ENCODE measurements around the gene DACH1. TPM values are rescaled to one million over a fixed set of nuclear protein-coding genes. Genes with fewer than 3 reads are reported as not detected.

DACH1 gene
- total and polyA plus RNA-seq, 2 of the 8 experiments (the other 6 are each of a cell fraction or from before 2014, with no cell fraction given) = 0.12 to 0.67 TPM

DNA sequence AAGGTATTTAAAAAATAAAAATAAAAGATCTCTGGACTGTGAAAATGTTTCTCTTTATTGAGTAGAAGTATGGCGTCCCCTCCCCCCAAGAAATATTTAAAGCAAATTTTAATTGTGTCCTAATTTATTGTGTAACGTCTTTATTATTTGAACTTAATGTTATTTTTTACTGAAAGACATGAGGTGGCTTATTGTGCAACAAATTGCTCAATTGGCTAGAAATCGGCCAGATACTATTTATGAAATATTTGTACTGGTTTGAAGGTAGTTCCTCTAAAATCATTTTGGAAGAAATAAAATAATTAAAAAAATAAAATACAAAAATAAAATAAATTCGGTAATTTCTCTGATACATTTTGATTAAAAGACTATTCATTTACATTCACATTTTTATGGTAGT, 162.3 kb downstream of the DACH1 start:
- H3K4ac ChIP-seq (replicated peaks; ENCODE audit: insufficient read length, low read depth, low read length) = no peak overlapping the region
- CTCF ChIA-PET (ENCODE audit: partially characterized antibody) = no interaction called here
- H4K20me1 ChIP-seq (replicated peaks in 1 of 2; ENCODE audit: control insufficient read depth in 1 of 2, insufficient read depth in 2 of 2, low read length in 2 of 2) = no peaks in the 10 kb centered on the region
- no peak overlapping the region for H2BK5ac ChIP-seq (ENCODE audit: low read depth, low read length)
- no peaks in the 10 kb centered on the region for H3K27me3 ChIP-seq (replicated peaks in 1 of 4; ENCODE audit: control insufficient read depth in 3 of 4, extremely low read depth in 1 of 4, insufficient read depth in 3 of 4, low read length in 3 of 4)
- H3K36me3 ChIP-seq (ENCODE audit: control insufficient read depth in 2 of 4, insufficient read depth in 4 of 4, low read length in 3 of 4) = no peaks in the 10 kb centered on the region
- H2BK12ac ChIP-seq (ENCODE audit: low read depth, low read length) = no peak overlapping the region
- no peak overlapping the region for H3K27ac ChIP-seq (ENCODE audit: low read depth, low read length)
- FAIRE-seq (no peak), DNase-seq (ENCODE audit: low read depth in 1 of 2, low spot score in 2 of 2) (no peak)
- no peak overlapping the region for H2AFZ ChIP-seq (ENCODE audit: low read length)
- 95% methylated on average over 4 of the region's 4 CpGs; no CpG with 5 or more reads in 1 of the 2 experiments for WGBS, 2 experiments (ENCODE audit: extremely low coverage in 1 of 2, insufficient coverage in 1 of 2, insufficient read length in 1 of 2, insufficient replicate concordance in 2 of 2, low coverage in 1 of 2, low lambda C conversion rate in 2 of 2, missing lambda C conversion rate in 1 of 2)
- H3K4me3 ChIP-seq (ENCODE audit: extremely low read depth in 1 of 4, insufficient read depth in 2 of 4, low read depth in 3 of 4, low read length in 4 of 4) = no peak overlapping the region
- no peak overlapping the region for H3K18ac ChIP-seq (ENCODE audit: extremely low read depth, low read length)
- no peak overlapping the region for H4K8ac ChIP-seq (ENCODE audit: extremely low read depth, insufficient read depth, low read length)
- no peak overlapping the region for H3K56ac ChIP-seq (replicated peaks; ENCODE audit: insufficient read length, low read depth, low read length)
- no peak overlapping the region for H4K5ac ChIP-seq (ENCODE audit: insufficient read length, low read depth, low read length)
- H2BK20ac ChIP-seq (ENCODE audit: low read length) = no peak overlapping the region
- H3K23ac ChIP-seq (ENCODE audit: insufficient read length) = no peak overlapping the region
- H2AK5ac ChIP-seq (ENCODE audit: low read depth, low read length) = no peak overlapping the region
- no peak overlapping the region for H3K9ac ChIP-seq (replicated peaks in 1 of 4; ENCODE audit: extremely low read depth in 1 of 4, low read depth in 3 of 4, low read length in 3 of 4)
- no peak overlapping the region for H3K4me2 ChIP-seq (ENCODE audit: insufficient read depth in 1 of 2, low read depth in 2 of 2, low read length in 2 of 2)
- no peak overlapping the region for H2BK15ac ChIP-seq (ENCODE audit: low read length)
- no peaks in the 10 kb centered on the region for H3K9me3 ChIP-seq (ENCODE audit: insufficient read depth in 2 of 2, low read depth in 1 of 2, low read length in 1 of 2)
- H3K14ac ChIP-seq (ENCODE audit: insufficient read length) = no peak overlapping the region
- no peak for TF ChIP-seq GTF2F1 (IDR thresholded peaks at IDR 0.05; ENCODE audit: borderline replicate concordance, low read depth, low read length)
- no peak for TF ChIP-seq SP1 (IDR thresholded peaks at IDR 0.05; ENCODE audit: low read depth, low read length)
- TF ChIP-seq SIRT6 (IDR thresholded peaks at IDR 0.05; ENCODE audit: low read length) = no peak
- TF ChIP-seq TBP (IDR thresholded peaks at IDR 0.05; ENCODE audit: low read depth, low read length) = no peak
- TF ChIP-seq, protein P1, sequence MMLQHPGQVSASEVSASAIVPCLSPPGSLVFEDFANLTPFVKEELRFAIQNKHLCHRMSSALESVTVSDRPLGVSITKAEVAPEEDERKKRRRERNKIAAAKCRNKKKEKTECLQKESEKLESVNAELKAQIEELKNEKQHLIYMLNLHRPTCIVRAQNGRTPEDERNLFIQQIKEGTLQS (IDR thresholded peaks at IDR 0.05; ENCODE audit: insufficient read depth, low read depth, low read length) = no peak
- no peak for TF ChIP-seq ZNF274 (IDR thresholded peaks at IDR 0.05; ENCODE audit: borderline replicate concordance, extremely low read depth, low read length)
- TF ChIP-seq CREB1 (IDR thresholded peaks at IDR 0.05) = no peak
- no peak for TF ChIP-seq FOSL1 (IDR thresholded peaks at IDR 0.05; ENCODE audit: insufficient read depth, low read depth, low read length)
- TF ChIP-seq BCL11A (IDR thresholded peaks at IDR 0.05; ENCODE audit: low read depth in 2 of 2, low read length in 2 of 2) = no peak
- no peak for TF ChIP-seq RXRA (IDR thresholded peaks at IDR 0.05; ENCODE audit: insufficient read depth, low read depth, low read length)
- no peak for TF ChIP-seq BACH1 (IDR thresholded peaks at IDR 0.05; ENCODE audit: low read length)
- no peak for TF ChIP-seq MAFK (IDR thresholded peaks at IDR 0.05; ENCODE audit: low read depth, low read length)
- no peak for TF ChIP-seq JUND (IDR thresholded peaks at IDR 0.05; ENCODE audit: low read length)
- H2BK120ac ChIP-seq (replicated peaks; ENCODE audit: low read depth, low read length) = no peak overlapping the region
- H3K79me1 ChIP-seq (ENCODE audit: low read depth, low read length) = no peaks in the 10 kb centered on the region
- no peaks in the 10 kb centered on the region for H3K23me2 ChIP-seq (ENCODE audit: low read depth, low read length)
- POLR2A ChIA-PET (ENCODE audit: partially characterized antibody) = no interaction called here
- H3K4me1 ChIP-seq (replicated peaks in 1 of 4; ENCODE audit: control insufficient read depth in 3 of 4, insufficient read depth in 4 of 4, low read length in 3 of 4) = no peaks in the 10 kb centered on the region; a peak in 1 of 7 replicates
- no peak overlapping the region for H4K91ac ChIP-seq (replicated peaks; ENCODE audit: insufficient read length, low read length)
- H3K79me2 ChIP-seq (ENCODE audit: control insufficient read depth in 1 of 2, insufficient read depth in 2 of 2, low read length in 2 of 2) = no peaks in the 10 kb centered on the region

Data from H1 (cell line).